Measurements from ENCODE around the gene CUX1.

The CUX1 gene

DNA sequence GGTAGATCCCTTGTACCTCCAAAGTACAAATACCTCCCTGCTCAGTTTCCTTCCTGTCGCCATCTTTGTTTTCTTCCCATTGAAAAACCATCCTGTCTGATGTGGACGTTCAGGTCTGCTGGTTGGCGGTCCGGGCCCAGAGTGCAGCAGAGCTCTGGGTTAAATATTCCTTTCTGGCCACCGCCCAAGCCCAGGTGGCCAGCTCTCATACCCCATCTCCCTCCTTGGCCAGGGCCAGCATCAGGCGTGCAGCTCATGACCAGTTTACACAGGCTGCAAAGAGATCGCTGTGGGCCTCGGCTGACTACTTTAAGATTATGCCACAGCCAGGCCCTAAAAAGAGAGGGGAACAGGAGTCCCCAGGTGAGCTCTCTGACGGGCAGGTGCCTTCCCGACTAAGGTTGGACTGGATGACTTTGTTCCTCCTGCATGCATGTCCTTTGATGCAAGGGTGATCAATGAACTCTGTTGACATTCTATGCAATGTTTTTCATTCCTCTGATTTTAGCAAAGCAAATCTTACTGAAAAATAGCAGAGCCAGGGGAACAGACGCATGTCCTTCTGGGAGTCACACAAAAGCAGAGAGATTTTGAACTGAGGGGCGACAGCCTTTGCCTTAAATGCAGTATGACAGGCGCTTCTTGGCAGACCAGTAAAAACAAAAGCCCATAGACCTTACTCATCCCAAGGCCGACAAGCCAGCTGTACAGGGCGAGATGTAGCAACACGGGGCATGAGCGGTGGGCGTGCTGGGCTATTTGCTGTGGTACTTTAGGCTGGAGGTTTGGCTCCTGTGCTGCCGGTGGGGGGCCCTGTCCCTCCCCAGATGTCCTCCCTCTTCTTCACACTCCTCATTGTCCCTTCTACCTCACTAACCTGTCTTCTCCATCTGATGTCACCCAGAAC, 435.9 kb downstream of the CUX1 start:
- no peak for DNase-seq (ENCODE audit: low read depth, low spot score)
- TF ChIP-seq, protein P1, sequence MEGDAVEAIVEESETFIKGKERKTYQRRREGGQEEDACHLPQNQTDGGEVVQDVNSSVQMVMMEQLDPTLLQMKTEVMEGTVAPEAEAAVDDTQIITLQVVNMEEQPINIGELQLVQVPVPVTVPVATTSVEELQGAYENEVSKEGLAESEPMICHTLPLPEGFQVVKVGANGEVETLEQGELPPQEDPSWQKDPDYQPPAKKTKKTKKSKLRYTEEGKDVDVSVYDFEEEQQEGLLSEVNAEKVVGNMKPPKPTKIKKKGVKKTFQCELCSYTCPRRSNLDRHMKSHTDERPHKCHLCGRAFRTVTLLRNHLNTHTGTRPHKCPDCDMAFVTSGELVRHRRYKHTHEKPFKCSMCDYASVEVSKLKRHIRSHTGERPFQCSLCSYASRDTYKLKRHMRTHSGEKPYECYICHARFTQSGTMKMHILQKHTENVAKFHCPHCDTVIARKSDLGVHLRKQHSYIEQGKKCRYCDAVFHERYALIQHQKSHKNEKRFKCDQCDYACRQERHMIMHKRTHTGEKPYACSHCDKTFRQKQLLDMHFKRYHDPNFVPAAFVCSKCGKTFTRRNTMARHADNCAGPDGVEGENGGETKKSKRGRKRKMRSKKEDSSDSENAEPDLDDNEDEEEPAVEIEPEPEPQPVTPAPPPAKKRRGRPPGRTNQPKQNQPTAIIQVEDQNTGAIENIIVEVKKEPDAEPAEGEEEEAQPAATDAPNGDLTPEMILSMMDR (IDR thresholded peaks at IDR 0.05; ENCODE audit: low read depth, low read length) = no peak
- in situ Hi-C loops (cut with HindIII; ENCODE audit: low sequenced_read_pairs) = no loop called here
- H3K4me3 ChIP-seq (ENCODE audit: low read depth, low read length) = no peak overlapping the region

DNA sequence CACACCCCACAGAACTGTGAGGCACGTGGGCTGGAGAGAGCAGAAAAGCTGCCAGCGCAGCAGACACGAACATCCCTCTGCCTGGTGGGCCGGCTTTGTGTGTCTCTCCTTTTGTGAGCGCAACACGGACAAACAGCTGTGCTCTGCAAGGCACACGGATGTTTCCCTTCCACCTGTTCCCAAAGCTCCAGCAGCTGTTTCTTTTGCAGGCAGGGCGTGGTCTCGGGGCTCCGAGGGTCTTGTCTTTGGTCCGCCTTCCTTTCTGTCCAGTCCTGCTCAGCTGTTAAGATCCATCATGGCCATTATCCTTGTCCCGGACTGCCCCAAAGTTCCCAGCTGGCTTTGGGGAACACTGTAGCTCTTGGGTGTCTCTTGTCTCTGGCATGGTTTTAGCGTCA, 436.5 kb downstream of the CUX1 start:
- in situ Hi-C loops (cut with HindIII; ENCODE audit: low sequenced_read_pairs) = no loop called here
- TF ChIP-seq, protein P1 (IDR thresholded peaks at IDR 0.05; ENCODE audit: low read depth, low read length) = no peak
- DNase-seq (ENCODE audit: low read depth, low spot score) = no peak
- H3K4me3 ChIP-seq (ENCODE audit: low read depth, low read length) = no peak overlapping the region

DNA sequence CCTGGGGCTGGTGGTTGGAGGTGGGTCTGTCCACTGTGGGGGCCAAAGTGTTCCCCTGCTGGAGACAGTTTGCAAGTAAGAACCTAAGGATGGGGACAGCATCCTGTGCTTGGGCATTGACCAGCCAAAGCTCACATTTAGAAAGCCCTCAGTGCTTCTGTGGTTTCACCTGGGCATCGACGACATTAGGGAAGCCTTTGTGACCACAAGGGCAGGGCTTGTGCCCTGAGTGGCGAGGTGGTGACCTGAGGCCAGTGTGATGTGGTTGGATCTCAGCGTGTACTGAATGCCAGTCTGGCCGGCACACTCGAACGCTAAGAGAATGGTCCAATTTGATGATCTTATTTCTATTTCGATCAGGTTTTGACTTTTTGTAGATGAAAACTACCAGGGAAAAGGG, 437.1 kb downstream of the CUX1 start:
- in situ Hi-C loops (cut with HindIII; ENCODE audit: low sequenced_read_pairs) = no loop called here
- DNase-seq (ENCODE audit: low read depth, low spot score) = no peak
- H3K4me3 ChIP-seq (ENCODE audit: low read depth, low read length) = no peak overlapping the region
- TF ChIP-seq, protein P1 (IDR thresholded peaks at IDR 0.05; ENCODE audit: low read depth, low read length) = no peak

DNA sequence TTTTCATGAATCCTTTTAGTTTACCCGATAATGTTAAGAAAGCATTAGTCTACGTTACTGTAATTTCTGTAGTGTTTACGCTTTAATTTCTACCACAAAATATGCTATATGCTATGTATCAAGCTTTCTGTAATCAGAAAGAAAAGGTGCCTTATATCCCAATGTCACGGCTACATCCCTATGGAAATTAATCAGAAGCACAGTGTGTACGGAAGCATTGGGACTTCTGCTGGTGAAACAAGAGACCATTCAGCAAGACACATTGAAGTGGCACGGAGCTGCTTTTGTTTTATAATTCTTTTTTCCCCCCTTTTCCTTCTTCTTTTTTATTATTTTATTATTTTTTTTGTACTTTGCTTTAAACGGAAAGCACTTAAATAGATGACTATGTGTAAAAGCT, 438.1 kb downstream of the CUX1 start:
- TF ChIP-seq, protein P1 (IDR thresholded peaks at IDR 0.05; ENCODE audit: low read depth, low read length) = no peak
- no peak for DNase-seq (ENCODE audit: low read depth, low spot score)
- H3K4me3 ChIP-seq (ENCODE audit: low read depth, low read length) = no peak overlapping the region
- in situ Hi-C loops (cut with HindIII; ENCODE audit: low sequenced_read_pairs) = no loop called here

DNA sequence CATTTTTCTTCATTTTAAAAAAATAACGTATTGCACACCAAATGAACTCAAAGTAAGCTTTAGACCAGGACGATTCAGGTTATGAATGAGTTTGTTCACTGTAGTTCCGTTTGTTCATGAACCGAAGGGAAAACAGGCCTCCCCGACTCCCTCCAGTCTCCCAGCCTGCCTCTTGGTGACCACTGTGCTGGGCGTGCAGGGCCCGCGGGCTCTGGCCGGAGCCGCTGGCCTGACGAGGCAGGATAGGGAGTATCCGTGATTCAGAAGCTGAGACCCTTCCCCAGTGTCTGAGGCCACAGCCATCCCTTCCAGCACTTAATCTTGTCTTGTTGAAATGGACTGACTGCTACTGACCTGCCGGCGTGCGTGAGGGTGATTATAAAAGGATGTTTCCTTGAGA, 438.5 kb downstream of the CUX1 start:
- in situ Hi-C loops (cut with HindIII; ENCODE audit: low sequenced_read_pairs) = no loop called here
- no peak for DNase-seq (ENCODE audit: low read depth, low spot score)
- H3K4me3 ChIP-seq (ENCODE audit: low read depth, low read length) = no peak overlapping the region
- TF ChIP-seq, protein P1 (IDR thresholded peaks at IDR 0.05; ENCODE audit: low read depth, low read length) = no peak

DNA sequence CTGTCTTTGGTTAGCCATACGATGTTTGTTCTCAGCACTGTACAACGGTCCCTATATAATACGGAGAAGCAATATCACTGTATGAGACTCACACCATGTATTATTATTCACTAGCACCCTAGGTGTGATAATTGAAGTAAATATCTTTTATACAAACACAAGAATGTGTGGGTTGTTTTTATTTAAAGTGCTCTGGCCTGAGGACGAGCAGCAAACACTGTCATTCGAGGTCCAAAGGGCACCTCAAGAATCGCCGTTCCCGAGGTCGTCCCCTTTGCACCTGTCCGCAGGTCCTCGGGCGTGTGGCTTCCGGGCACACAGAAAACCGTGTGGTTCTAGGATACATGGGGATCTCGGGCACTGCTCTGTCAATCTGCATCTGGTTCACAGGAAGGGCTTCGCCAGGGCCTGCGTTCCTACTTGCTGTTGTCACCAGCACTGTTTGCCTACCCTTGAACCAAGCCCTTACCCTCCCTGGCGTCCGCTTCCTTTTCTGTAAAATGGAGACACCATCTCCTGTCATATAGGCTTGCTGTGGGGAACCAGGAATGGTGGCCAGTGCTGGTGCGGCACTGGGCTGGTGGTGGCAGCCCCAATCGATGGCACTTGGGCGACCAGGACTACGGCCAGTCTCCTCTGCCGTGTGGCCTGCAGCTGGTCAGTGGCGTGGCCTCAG, 440.8 kb downstream of the CUX1 start:
- TF ChIP-seq, protein P1 (IDR thresholded peaks at IDR 0.05; ENCODE audit: low read depth, low read length) = no peak
- no peak overlapping the region for H3K4me3 ChIP-seq (ENCODE audit: low read depth, low read length)
- in situ Hi-C loops (cut with HindIII; ENCODE audit: low sequenced_read_pairs) = no loop called here
- DNase-seq (ENCODE audit: low read depth, low spot score) = no peak
